Neural cell (in vitro differentiated cells): ENCODE results near the gene COQ10A. TPM values are rescaled to one million over a fixed set of nuclear protein-coding genes. Genes with fewer than 3 reads are reported as not detected.
A peak's percentile ranks its signal among the peaks of the same experiment; 100 is the strongest.

Experiments used
- H2AFZ ChIP-seq: fragments of 200-600, 300-800 bp; sonication (generic), shearing (Covaris generic); 2 replicates; pipeline ENCODE4 v1.6.0; 2014; ENCODE audit warnings: low read depth, mild to moderate bottlenecking, antibody characterized with exemption, low read length, moderate library complexity
- H3F3A ChIP-seq: fragments of 200-600 bp; shearing (Covaris generic); 2 replicates; pipeline ENCODE4 v1.6.1; 2016; ENCODE audit warnings: mild to moderate bottlenecking, moderate library complexity, mixed read lengths, antibody characterized with exemption, low read length; ENCODE audit not compliant: insufficient read depth, poor library complexity, severe bottlenecking
- H3K27ac ChIP-seq: fragments of 200-600, 300-800 bp; sonication (generic), shearing (Covaris generic); 2 replicates; pipeline ENCODE4 v1.5.1; 2014; ENCODE audit warnings: mild to moderate bottlenecking, low read length, moderate library complexity
- H3K27me3 ChIP-seq: fragments of 300-800, 200-600 bp; sonication (generic), shearing (Covaris generic); 2 replicates; pipeline ENCODE4 v1.6.0; 2014; ENCODE audit warnings: mild to moderate bottlenecking, low read depth, low read length, moderate library complexity; ENCODE audit not compliant: insufficient read depth
- H3K36me3 ChIP-seq: fragments of 300-800, 200-600 bp; sonication (generic), shearing (Covaris generic); 2 replicates; pipeline ENCODE4 v1.5.1; 2014; ENCODE audit warnings: mild to moderate bottlenecking, antibody characterized with exemption, low read length, moderate library complexity; ENCODE audit not compliant: insufficient read depth
- H3K4me2 ChIP-seq: fragments of 300-800, 200-600 bp; sonication (generic), shearing (Covaris generic); 2 replicates; pipeline ENCODE4 v1.6.0; 2014; ENCODE audit warnings: mild to moderate bottlenecking, low read length
- H3K4me3 ChIP-seq: fragments of 300-800, 200-600 bp; sonication (generic), shearing (Covaris generic); 2 replicates; pipeline ENCODE4 v1.5.1; 2014; ENCODE audit warnings: mild to moderate bottlenecking, low read length, moderate library complexity
- H3K79me2 ChIP-seq: fragments of 200-600 bp; shearing (Covaris generic); replicated peaks from 2 replicates; pipeline ENCODE4 v1.6.0; 2014; ENCODE audit warnings: mild to moderate bottlenecking, low read length, moderate library complexity; ENCODE audit not compliant: insufficient read depth
- H3K9ac ChIP-seq: fragments of 300-800, 200-600 bp; sonication (generic), shearing (Covaris generic); 2 replicates; pipeline ENCODE4 v1.6.1; 2016; ENCODE audit warnings: mild to moderate bottlenecking, low read length, mixed read lengths
- H3K9me2 ChIP-seq: fragments of 200-600 bp; shearing (Covaris generic); 2 replicates; pipeline ENCODE4 v1.6.1; 2016; ENCODE audit warnings: mild to moderate bottlenecking, low read length, mixed read lengths; ENCODE audit not compliant: insufficient read depth
- H3K9me3 ChIP-seq: fragments of 200-600, 300-800 bp; sonication (generic), shearing (Covaris generic); 2 replicates; pipeline ENCODE4 v1.6.1; 2016; ENCODE audit warnings: mild to moderate bottlenecking, mixed run types, low read length, moderate library complexity, mixed read lengths
- H4K20me1 ChIP-seq: fragments of 200-600 bp; shearing (Covaris generic); 2 replicates; pipeline ENCODE4 v1.6.1; 2016; ENCODE audit warnings: mild to moderate bottlenecking, mixed run types; ENCODE audit not compliant: insufficient read depth
- CTCF ChIP-seq: fragments of 450-650 bp; IDR thresholded peaks from 2 replicates; pipeline ENCODE4 v1.5.1; 2014; ENCODE audit warnings: antibody characterized with exemption, mild to moderate bottlenecking, moderate library complexity; ENCODE audit not compliant: poor library complexity, severe bottlenecking
- EP300 ChIP-seq: fragments of 450-650 bp; conservative IDR thresholded peaks from 2 replicates; pipeline ENCODE4 v1.6.1; 2014; ENCODE audit warnings: antibody characterized with exemption, mild to moderate bottlenecking, moderate library complexity; ENCODE audit not compliant: poor library complexity, severe bottlenecking
- EZH2 ChIP-seq: fragments of 200-600, 300-800 bp; shearing (Covaris generic), sonication (generic); IDR thresholded peaks from 2 replicates; pipeline ENCODE4 v1.6.1; 2014; ENCODE audit warnings: antibody characterized with exemption, low read length, borderline replicate concordance, mild to moderate bottlenecking; ENCODE audit not compliant: insufficient read depth, poor library complexity, severe bottlenecking
- MXI1 ChIP-seq: fragments of 450-650 bp; conservative IDR thresholded peaks from 2 replicates; pipeline ENCODE4 v1.6.1; 2014; ENCODE audit warnings: antibody characterized with exemption, mild to moderate bottlenecking; ENCODE audit not compliant: poor library complexity, severe bottlenecking
- POLR2AphosphoS5 ChIP-seq: IDR thresholded peaks from 2 replicates; pipeline ENCODE4 v1.6.1; 2012
- RAD21 ChIP-seq: fragments of 450-650 bp; conservative IDR thresholded peaks from 2 replicates; pipeline ENCODE4 v1.6.1; 2014; ENCODE audit warnings: antibody characterized with exemption, mild to moderate bottlenecking, moderate library complexity
- REST ChIP-seq: IDR thresholded peaks from 2 replicates; pipeline ENCODE4 v1.6.1; 2012; ENCODE audit warnings: borderline replicate concordance
- SMC3 ChIP-seq: fragments of 450-650 bp; conservative IDR thresholded peaks from 2 replicates; pipeline ENCODE4 v1.6.1; 2014; ENCODE audit warnings: antibody characterized with exemption, mild to moderate bottlenecking, moderate library complexity; ENCODE audit not compliant: poor library complexity
- TAF1 ChIP-seq: IDR thresholded peaks from 2 replicates; pipeline ENCODE4 v1.6.1; 2012; ENCODE audit warnings: low read depth
- polyA plus RNA-seq: library from polyadenylated mRNA; depleted of rRNA; stranded (reverse); fragments of >200 nt; gene quantifications from 2 replicates; pipeline ENCODE4 v1.2.3, GENCODE V29; 2014

The COQ10A gene
- polyA plus RNA-seq, 1 donor from 2014 or later, result 56.5 TPM

DNA sequence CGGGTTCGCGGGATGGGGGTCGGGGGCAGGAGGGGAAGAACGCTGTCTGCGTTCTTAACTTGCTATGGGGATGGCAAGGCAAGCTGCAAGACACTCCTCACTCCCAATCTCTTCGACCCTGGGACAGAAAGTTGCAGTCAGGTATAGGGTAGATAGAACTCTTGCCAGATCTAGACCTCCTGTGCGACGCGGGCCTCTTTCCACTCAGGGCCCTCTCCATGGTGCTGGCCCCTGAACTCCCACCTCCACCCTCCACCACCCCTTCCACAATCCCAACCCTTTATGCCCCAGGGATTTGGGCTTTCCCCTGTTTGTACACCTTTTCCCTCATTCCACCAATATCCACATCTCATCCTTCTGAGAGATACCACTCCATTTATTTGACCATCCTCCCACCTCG lies 41.8 kb upstream of the COQ10A start:
- Histone ChIP-seq H2AFZ (peak overlapping the region; percentile 49), H3K27ac (peak overlapping the region; percentile 59)

GRCh38 chr12:56229082-56229481 lies 37.7 kb upstream of the COQ10A start:
- Histone ChIP-seq H3K79me2 (no peaks in the 10 kb centered on the region), H3F3A (no peaks in the 10 kb centered on the region), H3K9ac (no peak overlapping the region), H3K9me2 (no peaks in the 10 kb centered on the region), H3K27me3 (no peaks in the 10 kb centered on the region), H4K20me1 (no peaks in the 10 kb centered on the region), H3K36me3 (no peaks in the 10 kb centered on the region), H3K4me2 (no peak overlapping the region), H3K27ac (no peak overlapping the region), H2AFZ (no peak overlapping the region), H3K9me3 (no peaks in the 10 kb centered on the region), H3K4me3 (no peak overlapping the region)
- TF ChIP-seq CTCF, result no peak
- TF ChIP-seq REST, result no peak
- TF ChIP-seq MXI1, result no peak
- no peak for TF ChIP-seq TAF1
- TF ChIP-seq EZH2, result no peak
- no peak for TF ChIP-seq RAD21
- no peak for TF ChIP-seq POLR2AphosphoS5

More for the DNA sequence above, 41.8 kb upstream of the COQ10A start:
- Histone ChIP-seq H4K20me1 (no peaks in the 10 kb centered on the region), H3F3A (peaks cover 5% of the 10 kb centered on the region), H3K9me2 (no peaks in the 10 kb centered on the region), H3K36me3 (no peaks in the 10 kb centered on the region), H3K79me2 (peaks cover 5% of the 10 kb centered on the region), H3K27me3 (no peaks in the 10 kb centered on the region), H3K9me3 (no peaks in the 10 kb centered on the region), H3K9ac (peak overlapping the region; percentile 75), H3K4me3 (peak overlapping the region; percentile 74), H3K4me2 (peak overlapping the region; percentile 71)
- TF ChIP-seq CTCF (no peak), MXI1 (no peak), POLR2AphosphoS5 (no peak), REST (no peak), SMC3 (no peak), TAF1 (no peak), EP300 (no peak), RAD21 (no peak), EZH2 (no peak)
